ENCODE measurements around the gene LRRC61. TPM values are rescaled to one million over a fixed set of nuclear protein-coding genes. Genes with fewer than 3 reads are reported as not detected.

Gene LRRC61
- total and polyA plus RNA-seq, 2 of the 13 experiments (the other 11 are each of a cell fraction or from before 2014, with no cell fraction given): 33.0 to 34.8 TPM

GRCh38 chr7:150368096-150368883, 45.1 kb downstream of the LRRC61 start, which contains the start of gene REPIN1 (continued):
- TF ChIP-seq SOX5 (CRISPR knock-in tag; IDR thresholded peaks at IDR 0.05; ENCODE audit: borderline replicate concordance) (no peak), ZNF232 (CRISPR knock-in tag; IDR thresholded peaks at IDR 0.05; ENCODE audit: borderline replicate concordance) (peak; percentile 81), FOXJ3 (CRISPR knock-in tag; IDR thresholded peaks at IDR 0.05; ENCODE audit: borderline replicate concordance) (peak; percentile 33; the same call in 1 of the 2 replicates), U2AF1 (optimal IDR thresholded peaks at IDR 0.05; ENCODE audit: low read depth, low read length) (peak; percentile 83), NFIC (IDR thresholded peaks at IDR 0.05; ENCODE audit: low read length) (peak; percentile 19; the same call in 1 of the 2 replicates), AHR (CRISPR knock-in tag; IDR thresholded peaks at IDR 0.05) (0 out of 2 replicates have a peak, but pooled peaks have one; percentile 72), ZNF670 (CRISPR knock-in tag; IDR thresholded peaks at IDR 0.05; ENCODE audit: borderline replicate concordance) (0 out of 2 replicates have a peak, but pooled peaks have one; percentile 40), PHF8 (CRISPR knock-in tag; IDR thresholded peaks at IDR 0.05) (peak; percentile 73), ZNF503 (CRISPR knock-in tag; IDR thresholded peaks at IDR 0.05) (peak; percentile 58; the same call in 1 of the 2 replicates), ZNF746 (CRISPR knock-in tag; IDR thresholded peaks at IDR 0.05) (peak; percentile 20), TBX2 (CRISPR knock-in tag; IDR thresholded peaks at IDR 0.05; ENCODE audit: borderline replicate concordance) (peak; percentile 87), HDAC6 (IDR thresholded peaks at IDR 0.05; ENCODE audit: low read depth, low read length) (no peak), HHEX (CRISPR knock-in tag; IDR thresholded peaks at IDR 0.05) (no peak), ZNF839 (CRISPR knock-in tag; IDR thresholded peaks at IDR 0.05; ENCODE audit: borderline replicate concordance) (peak; percentile 63; the same call in 1 of the 2 replicates), ZNF547 (CRISPR knock-in tag; IDR thresholded peaks at IDR 0.05) (peak; percentile 81), ZNF430 (CRISPR knock-in tag; IDR thresholded peaks at IDR 0.05) (peak; percentile 77), ZNF136 (CRISPR knock-in tag; IDR thresholded peaks at IDR 0.05; ENCODE audit: low read depth) (0 out of 2 replicates have a peak, but pooled peaks have one; percentile 16), MAZ (IDR thresholded peaks at IDR 0.05; ENCODE audit: borderline replicate concordance, low read depth, low read length) (peak; percentile 83), MAZ (CRISPR knock-in tag; IDR thresholded peaks at IDR 0.05; ENCODE audit: low read depth) (peak; percentile 89), ZNF550 (CRISPR knock-in tag; IDR thresholded peaks at IDR 0.05; ENCODE audit: borderline replicate concordance) (no peak), HNF1B (CRISPR knock-in tag; IDR thresholded peaks at IDR 0.05) (peak; percentile 42; the same call in 1 of the 2 replicates), EEA1 (CRISPR knock-in tag; IDR thresholded peaks at IDR 0.05; ENCODE audit: borderline replicate concordance) (no peak)
- TF ChIP-seq, protein P1, sequence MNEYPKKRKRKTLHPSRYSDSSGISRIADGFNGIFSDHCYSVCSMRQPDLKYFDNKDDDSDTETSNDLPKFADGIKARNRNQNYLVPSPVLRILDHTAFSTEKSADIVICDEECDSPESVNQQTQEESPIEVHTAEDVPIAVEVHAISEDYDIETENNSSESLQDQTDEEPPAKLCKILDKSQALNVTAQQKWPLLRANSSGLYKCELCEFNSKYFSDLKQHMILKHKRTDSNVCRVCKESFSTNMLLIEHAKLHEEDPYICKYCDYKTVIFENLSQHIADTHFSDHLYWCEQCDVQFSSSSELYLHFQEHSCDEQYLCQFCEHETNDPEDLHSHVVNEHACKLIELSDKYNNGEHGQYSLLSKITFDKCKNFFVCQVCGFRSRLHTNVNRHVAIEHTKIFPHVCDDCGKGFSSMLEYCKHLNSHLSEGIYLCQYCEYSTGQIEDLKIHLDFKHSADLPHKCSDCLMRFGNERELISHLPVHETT (CRISPR knock-in tag; conservative IDR thresholded peaks at IDR 0.05): peak; percentile 75; the same call in 1 of the 2 replicates
- TF ChIP-seq, protein P2, sequence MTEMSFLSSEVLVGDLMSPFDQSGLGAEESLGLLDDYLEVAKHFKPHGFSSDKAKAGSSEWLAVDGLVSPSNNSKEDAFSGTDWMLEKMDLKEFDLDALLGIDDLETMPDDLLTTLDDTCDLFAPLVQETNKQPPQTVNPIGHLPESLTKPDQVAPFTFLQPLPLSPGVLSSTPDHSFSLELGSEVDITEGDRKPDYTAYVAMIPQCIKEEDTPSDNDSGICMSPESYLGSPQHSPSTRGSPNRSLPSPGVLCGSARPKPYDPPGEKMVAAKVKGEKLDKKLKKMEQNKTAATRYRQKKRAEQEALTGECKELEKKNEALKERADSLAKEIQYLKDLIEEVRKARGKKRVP (CRISPR knock-in tag; IDR thresholded peaks at IDR 0.05): peak in 1 of 2 experiments; percentile 69; a peak in 1 of 4 replicates

All from HepG2 (cell line).